Retinal pigment epithelial cell (primary cell): ENCODE data around the gene ACVR1.

ENCODE experiments used
- DNase-seq: peaks from one replicate; pipeline ENCODE4 v3.0.0-alpha.2; 2010; ENCODE audit warnings: low read depth
- H3K4me3 ChIP-seq: 2 replicates; pipeline ENCODE4 v1.5.1; 2011; ENCODE audit warnings: mild to moderate bottlenecking, low read length, control low read depth, moderate library complexity
- CTCF ChIP-seq: conservative IDR thresholded peaks from 2 replicates; pipeline ENCODE4 v1.5.1; 2011; ENCODE audit warnings: low read depth, low read length, control low read depth, inconsistent platforms

ACVR1 gene

DNA sequence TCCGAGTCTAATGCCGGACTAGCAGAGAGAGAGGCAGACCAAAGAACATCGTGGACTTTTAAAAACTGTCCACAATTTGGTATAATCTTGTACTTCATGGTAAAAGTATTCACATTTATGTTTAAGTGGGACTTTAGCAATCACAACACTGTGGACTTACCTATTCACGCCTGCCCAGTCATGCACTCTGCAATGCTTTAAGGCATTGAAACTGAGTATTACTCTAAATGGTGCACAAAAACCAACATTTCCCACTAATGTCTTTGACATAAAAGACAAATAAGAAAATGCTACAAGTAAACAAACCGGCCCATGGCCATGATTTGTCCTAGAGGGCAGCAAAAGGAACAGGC lies 91.3 kb downstream of the ACVR1 start:
- DNase-seq = no peak
- no peak overlapping the region for H3K4me3 ChIP-seq
- TF ChIP-seq CTCF = no peak

DNA sequence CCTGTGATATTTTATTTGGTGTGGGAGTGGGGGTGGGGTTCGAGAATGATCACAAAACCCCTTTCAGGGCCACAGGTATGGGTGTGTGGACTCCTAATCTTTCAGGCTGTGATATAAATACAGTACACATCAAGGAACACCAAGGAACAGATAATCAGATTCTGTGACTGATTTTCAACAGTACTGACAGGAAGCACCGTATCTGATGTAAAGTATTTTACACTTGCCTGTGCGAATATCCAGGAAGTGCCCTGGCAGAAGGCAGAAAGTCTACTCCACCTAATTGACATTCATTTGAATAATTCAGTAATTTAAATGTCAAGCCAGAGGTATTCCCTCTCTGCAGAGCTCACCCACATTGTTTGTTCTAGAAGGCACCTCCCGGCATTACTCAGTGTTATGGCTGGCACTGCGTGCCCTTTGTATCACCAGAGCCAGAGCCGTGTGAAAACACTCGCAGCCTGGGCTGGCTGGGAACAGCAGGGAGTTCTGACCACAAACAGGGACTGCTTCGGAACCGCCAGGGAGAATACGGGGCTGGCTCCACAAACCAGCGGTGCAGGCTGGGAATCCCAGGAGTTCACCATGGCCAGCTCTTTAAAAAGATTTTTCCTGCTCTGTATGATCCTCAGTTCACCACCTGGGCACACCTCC lies 91.8 kb downstream of the ACVR1 start:
- H3K4me3 ChIP-seq = no peak overlapping the region
- no peak for TF ChIP-seq CTCF

GRCh38 chr2:157783245-157783644 lies 92.9 kb downstream of the ACVR1 start:
- no peak for DNase-seq
- TF ChIP-seq CTCF = no peak
- H3K4me3 ChIP-seq = no peak overlapping the region

More for the DNA sequence above, 91.8 kb downstream of the ACVR1 start:
- peak; percentile 46 for DNase-seq

DNA sequence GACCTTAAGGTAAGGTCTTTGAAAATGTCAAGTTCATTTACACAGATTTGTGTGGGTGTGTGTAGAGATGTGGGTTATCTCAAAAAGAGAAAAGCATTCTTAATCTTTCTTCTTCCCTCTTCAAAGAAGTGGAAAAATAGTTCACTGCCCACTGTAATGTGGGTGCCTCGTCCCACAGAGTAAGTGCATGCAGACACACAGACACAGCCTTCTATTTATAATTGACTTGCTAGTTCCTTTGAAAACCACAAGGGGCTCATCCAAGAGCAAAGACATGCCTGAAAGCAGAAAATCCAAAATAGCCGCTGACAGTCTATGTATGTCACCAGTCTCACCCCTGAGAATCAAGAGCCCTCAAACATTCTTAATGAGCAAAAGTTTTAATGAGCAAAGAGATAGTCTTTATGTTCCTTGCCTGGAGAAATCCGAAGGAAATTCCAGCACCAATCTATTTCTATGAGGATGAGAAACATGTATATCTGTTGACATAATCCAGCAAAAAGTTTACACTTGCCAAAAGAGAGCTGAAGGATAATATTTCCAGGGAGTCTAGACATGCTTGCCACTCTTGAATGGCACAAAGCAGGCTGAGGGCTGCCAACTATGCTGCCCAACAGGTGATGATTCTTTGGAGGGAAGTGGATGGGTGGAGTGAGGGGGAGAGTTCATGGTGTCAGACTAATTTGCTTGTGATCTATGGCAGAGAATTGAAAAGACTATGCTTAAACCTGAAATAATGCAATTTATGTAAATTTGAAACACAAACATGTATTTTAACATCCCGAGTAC lies 93.9 kb downstream of the ACVR1 start:
- peak; percentile 44 for TF ChIP-seq CTCF
- H3K4me3 ChIP-seq = no peak overlapping the region
- DNase-seq = no peak

DNA sequence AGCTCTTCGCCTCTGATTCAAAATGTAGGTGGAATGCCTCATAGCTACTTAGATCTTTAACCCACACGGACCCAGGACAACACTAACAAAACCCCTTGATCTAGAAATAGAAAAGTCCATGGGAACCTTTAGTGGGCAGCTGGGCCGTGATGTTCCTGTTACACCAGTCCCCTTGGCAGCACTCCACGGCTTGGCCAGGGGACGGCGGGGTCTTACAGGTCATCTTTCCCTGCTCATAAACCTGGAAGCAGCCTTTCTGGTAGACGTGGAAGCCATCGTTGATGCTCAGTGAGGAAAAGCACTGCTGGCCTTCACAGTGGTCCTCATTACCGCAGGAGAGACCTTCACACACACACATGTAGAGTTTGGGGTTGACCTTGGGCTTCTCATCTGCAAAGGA lies 95.9 kb downstream of the ACVR1 start:
- DNase-seq = no peak
- TF ChIP-seq CTCF = no peak
- H3K4me3 ChIP-seq = no peak overlapping the region

- DNase-seq = no peak
- H3K4me3 ChIP-seq = no peak overlapping the region
- TF ChIP-seq CTCF = no peak
Observed at GRCh38 chr2:157779794-157780193, 96.3 kb downstream of the ACVR1 start.

- H3K4me3 ChIP-seq = no peak overlapping the region
- DNase-seq = no peak
- TF ChIP-seq CTCF = peak; percentile 70
Observed at GRCh38 chr2:157777427-157777826, 98.7 kb downstream of the ACVR1 start.
